HCT116 (cell line): ENCODE measurements around the gene SLC14A1. TPM values are rescaled to one million over a fixed set of nuclear protein-coding genes. Genes with fewer than 3 reads are reported as not detected.
A peak's percentile ranks its signal among the peaks of the same experiment; 100 is the strongest.

Experiments used
- ATAC-seq: fragments of 200-7000 bp; cut with Tn5 transposase; 2 replicates; pipeline ENCODE4 v1.9.1; 2020; ENCODE audit warnings: mild to moderate bottlenecking, moderate library complexity
- BruUV-seq: library from RNA; stranded (reverse); fragments of 400-500 nt; replicated peaks from 2 replicates; lab custom pipeline; 2021; lab: Mats Ljungman, UMichigan
- CTCF ChIA-PET: fragments of 300-600 bp; sonication (Branson Sonifier 250); formaldehyde crosslinking; loops from one replicate; lab custom pipeline; 2021; ENCODE audit warnings: antibody characterized with exemption; lab: Charles Lee
- POLR2A ChIA-PET: fragments of 300-600, 350-600 bp; sonication (Branson Sonifier 250); formaldehyde crosslinking; loops from one replicate; lab custom pipeline; 2021; ENCODE audit warnings: antibody characterized with exemption; lab: Charles Lee
- RAD21 ChIA-PET, 2 experiments: fragments of 300-600 bp; sonication (Branson Sonifier 250); formaldehyde crosslinking; loops; one replicate each; lab custom pipeline; 2023; ENCODE audit warnings: low total read pairs in 2 of 2; ENCODE audit not compliant: uncharacterized antibody in 2 of 2, unreplicated experiment in 2 of 2, low non-redundant PET in 1 of 2; lab: Charles Lee
- DNase-seq: peaks from one replicate; pipeline ENCODE4 v3.0.0-alpha.2; 2010; ENCODE audit warnings: low read depth, low spot score
- H2AFZ ChIP-seq: fragments of 200-600 bp; shearing (Covaris generic), sonication (generic); 2 replicates; pipeline ENCODE4 v1.6.1; 2017; ENCODE audit warnings: low read depth, mixed run types, mixed read lengths, antibody characterized with exemption, low read length; ENCODE audit not compliant: poor library complexity, severe bottlenecking
- H3K27ac ChIP-seq: 2 replicates; pipeline ENCODE4 v1.5.1; 2012; ENCODE audit warnings: low read depth, low read length
- H3K27me3 ChIP-seq: fragments of 200-600 bp; sonication (generic); 2 replicates; pipeline ENCODE4 v1.6.1; 2016; ENCODE audit warnings: mixed run types, low read length, mixed read lengths; ENCODE audit not compliant: insufficient read depth
- H3K36me3 ChIP-seq, 2 experiments: fragments of 200-500 bp in 1 of 2; fragments of 200-600 bp in 1 of 2; sonication (Bioruptor generic) in 1 of 2; sonication (generic) in 1 of 2; 2 replicates each; pipeline versions ENCODE4 v1.5.1 to v1.6.1; 2014 to 2016; ENCODE audit warnings: low read length in 2 of 2, inconsistent platforms in 1 of 2, mixed read lengths in 1 of 2, mixed run types in 1 of 2; ENCODE audit not compliant: insufficient read depth in 2 of 2, control insufficient read depth in 1 of 2
- H3K4me1 ChIP-seq, 2 experiments: fragments of 200-600 bp in 1 of 2; sonication (generic) in 1 of 2; 2 replicates each; pipeline versions ENCODE4 v1.5.1 to v1.6.1; 2012 to 2017; ENCODE audit warnings: low read length in 2 of 2, inconsistent platforms in 1 of 2, mild to moderate bottlenecking in 1 of 2, mixed read lengths in 1 of 2, mixed run types in 1 of 2, moderate library complexity in 1 of 2; ENCODE audit not compliant: insufficient read depth in 2 of 2, control insufficient read depth in 1 of 2
- H3K4me2 ChIP-seq: fragments of 200-600 bp; sonication (generic); 2 replicates; pipeline ENCODE4 v1.6.1; 2017; ENCODE audit warnings: mixed run types, low read length, mixed read lengths
- H3K4me3 ChIP-seq, 2 experiments: fragments of 200-600 bp in 1 of 2; sonication (generic) in 1 of 2; replicated peaks in 1 of 2; 2 replicates each; pipeline ENCODE4 v1.5.1; 2011 to 2016; ENCODE audit warnings: low read length in 2 of 2, control low read depth in 1 of 2, low read depth in 1 of 2, mild to moderate bottlenecking in 1 of 2, mixed read lengths in 1 of 2, mixed run types in 1 of 2
- H3K79me2 ChIP-seq: fragments of 200-600 bp; sonication (generic); 2 replicates; pipeline ENCODE4 v1.6.1; 2017; ENCODE audit warnings: mild to moderate bottlenecking, mixed run types, low read length, moderate library complexity, mixed read lengths; ENCODE audit not compliant: insufficient read depth
- H3K9ac ChIP-seq: fragments of 200-600 bp; sonication (generic); 2 replicates; pipeline ENCODE4 v1.6.1; 2016; ENCODE audit warnings: low read length, mixed read lengths
- H3K9me2 ChIP-seq: fragments of 200-600 bp; sonication (generic), shearing (Covaris generic); 2 replicates; pipeline ENCODE4 v1.6.1; 2017; ENCODE audit warnings: mixed run types, mild to moderate bottlenecking, moderate library complexity; ENCODE audit not compliant: insufficient read depth
- H3K9me3 ChIP-seq, 2 experiments: fragments of 200-500 bp in 1 of 2; fragments of 200-600 bp in 1 of 2; sonication (Bioruptor generic) in 1 of 2; sonication (generic) in 1 of 2; 2 replicates each; pipeline ENCODE4 v1.6.1; 2014 to 2017; ENCODE audit warnings: low read length in 2 of 2, mixed read lengths in 2 of 2, inconsistent platforms in 1 of 2, low read depth in 1 of 2, mild to moderate bottlenecking in 1 of 2, mixed run types in 1 of 2, moderate library complexity in 1 of 2; ENCODE audit not compliant: control insufficient read depth in 1 of 2, insufficient read depth in 1 of 2
- H4K20me1 ChIP-seq: fragments of 200-600 bp; sonication (generic), shearing (Covaris generic); 2 replicates; pipeline ENCODE4 v1.6.1; 2017; ENCODE audit warnings: mixed run types, mild to moderate bottlenecking, moderate library complexity; ENCODE audit not compliant: insufficient read depth
- ATF3 ChIP-seq: IDR thresholded peaks from 2 replicates; pipeline ENCODE4 v1.6.1; 2012
- CEBPB ChIP-seq: IDR thresholded peaks from 2 replicates; pipeline ENCODE4 v1.6.1; 2012; ENCODE audit warnings: low read depth
- ELF1 ChIP-seq: IDR thresholded peaks from 2 replicates; pipeline ENCODE4 v1.6.1; 2012; ENCODE audit warnings: low read depth, borderline replicate concordance
- EZH2 ChIP-seq: fragments of 200-600 bp; sonication (generic); IDR thresholded peaks from 2 replicates; pipeline ENCODE4 v1.6.1; 2017; ENCODE audit warnings: antibody characterized with exemption, mixed run types
- FOSL1 ChIP-seq: IDR thresholded peaks from 2 replicates; pipeline ENCODE4 v1.6.1; 2012; ENCODE audit warnings: low read depth
- JUND ChIP-seq: IDR thresholded peaks from 2 replicates; pipeline ENCODE4 v1.6.1; 2012
- RAD21 ChIP-seq: IDR thresholded peaks from 2 replicates; pipeline ENCODE4 v1.6.1; 2012; ENCODE audit warnings: low read depth, mild to moderate bottlenecking
- SIN3A ChIP-seq: IDR thresholded peaks from 2 replicates; pipeline ENCODE4 v1.6.1; 2012; ENCODE audit warnings: low read depth
- SRF ChIP-seq: IDR thresholded peaks from 2 replicates; pipeline ENCODE4 v1.6.1; 2012; ENCODE audit warnings: low read depth
- TCF7L2 ChIP-seq: IDR thresholded peaks from 2 replicates; pipeline ENCODE4 v1.7.0; 2011; ENCODE audit warnings: borderline replicate concordance, inconsistent platforms; ENCODE audit not compliant: insufficient read depth, insufficient read length; ENCODE audit errors: extremely low read depth
- YY1 ChIP-seq: IDR thresholded peaks from 2 replicates; pipeline ENCODE4 v1.6.1; 2011; ENCODE audit warnings: low read length, low read depth, moderate library complexity, mild to moderate bottlenecking; ENCODE audit not compliant: insufficient replicate concordance; ENCODE audit errors: extremely low read depth
- ZBTB33 ChIP-seq: IDR thresholded peaks from 2 replicates; pipeline ENCODE4 v1.6.1; 2011; ENCODE audit warnings: mild to moderate bottlenecking, low read length, moderate library complexity; ENCODE audit not compliant: insufficient replicate concordance; ENCODE audit errors: extremely low read depth
- ZNF274 ChIP-seq: fragments of 200-500 bp; sonication (Bioruptor generic); IDR thresholded peaks from 2 replicates; pipeline ENCODE4 v1.6.1; 2014; ENCODE audit warnings: mild to moderate bottlenecking, low read depth, low read length, inconsistent platforms
- intact Hi-C: fragments of 100-400 bp; cut with micrococcal nuclease; formaldehyde crosslinking; loops from 2 replicates; pipeline ENCODE4 v1.10.0; 2022
- total RNA-seq: library from RNA; stranded (reverse); gene quantifications from one replicate; pipeline ENCODE4 v1.2.1, GENCODE V29; 2021; ENCODE audit not compliant: unreplicated experiment
- TF ChIP-seq, protein P1 (sequence below): IDR thresholded peaks from 2 replicates; pipeline ENCODE4 v1.6.1; 2012

The SLC14A1 gene
- total RNA-seq, 1 experiment from 2014 or later = not detected

- Histone ChIP-seq H3K27me3 (no peaks in the 10 kb centered on the region), H3K79me2 (no peaks in the 10 kb centered on the region), H3K4me3 (no peak overlapping the region), H3K4me2 (peak overlapping the region; percentile 25; the same call in 1 of the 2 replicates), H3K4me1 (peaks cover 0 to 18% of the 10 kb centered on the region in 2 experiments; a peak in 1 of 4 replicates), H3K36me3 (no peaks in the 10 kb centered on the region), H2AFZ (no peak overlapping the region), H3K9me3 (no peaks in the 10 kb centered on the region), H3K9ac (no peak overlapping the region), H3K27ac (no peak overlapping the region), H4K20me1 (no peaks in the 10 kb centered on the region), H3K9me2 (no peaks in the 10 kb centered on the region)
- no peak for TF ChIP-seq JUND
- no peak for TF ChIP-seq ZNF274
- TF ChIP-seq ATF3 = no peak
- TF ChIP-seq SRF = no peak
- ChIA-PET CTCF (no interaction called here), POLR2A (interaction anchor here (1.3 kb wide), 1 partner anchor 15 kb away, joined by 3 read pairs; no protein-coding TSS in a partner anchor), RAD21 (no interaction called here)
- no TSS peak for BruUV-seq
- ATAC-seq = no peak
- DNase-seq = no peak
- intact Hi-C loops = no loop called here
Observed at GRCh38 chr18:45760462-45761036, 36.6 kb downstream of the SLC14A1 start.

GRCh38 chr18:45761512-45762114, 37.6 kb downstream of the SLC14A1 start:
- Histone ChIP-seq H3K36me3 (no peaks in the 10 kb centered on the region), H3K27me3 (no peaks in the 10 kb centered on the region), H3K4me2 (no peak overlapping the region), H2AFZ (no peak overlapping the region), H3K9me2 (no peaks in the 10 kb centered on the region), H3K27ac (no peak overlapping the region), H3K9me3 (no peaks in the 10 kb centered on the region), H3K4me1 (peaks cover 0 to 18% of the 10 kb centered on the region in 2 experiments; a peak in 1 of 4 replicates), H3K9ac (no peak overlapping the region), H3K79me2 (no peaks in the 10 kb centered on the region), H4K20me1 (no peaks in the 10 kb centered on the region), H3K4me3 (no peak overlapping the region)
- no TSS peak for BruUV-seq
- ChIA-PET CTCF (no interaction called here), RAD21 (no interaction called here), POLR2A (interaction anchor here (1.3 kb wide), 1 partner anchor 14 kb away, joined by 3 read pairs; no protein-coding TSS in a partner anchor)
- ATAC-seq (no peak), DNase-seq (no peak)
- no peak for TF ChIP-seq ATF3
- no peak for TF ChIP-seq RAD21
- no peak for TF ChIP-seq SIN3A
- TF ChIP-seq CEBPB = no peak
- TF ChIP-seq ELF1 = no peak
- no peak for TF ChIP-seq JUND
- no peak for TF ChIP-seq FOSL1
- TF ChIP-seq ZNF274 = no peak
- no peak for TF ChIP-seq ZBTB33
- TF ChIP-seq, protein P1, sequence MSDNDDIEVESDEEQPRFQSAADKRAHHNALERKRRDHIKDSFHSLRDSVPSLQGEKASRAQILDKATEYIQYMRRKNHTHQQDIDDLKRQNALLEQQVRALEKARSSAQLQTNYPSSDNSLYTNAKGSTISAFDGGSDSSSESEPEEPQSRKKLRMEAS = no peak
- TF ChIP-seq YY1 = no peak
- TF ChIP-seq TCF7L2 = no peak
- TF ChIP-seq EZH2 = no peak
- intact Hi-C loops = no loop called here
